ENCODE results near the gene TIMMDC1.

DNA sequence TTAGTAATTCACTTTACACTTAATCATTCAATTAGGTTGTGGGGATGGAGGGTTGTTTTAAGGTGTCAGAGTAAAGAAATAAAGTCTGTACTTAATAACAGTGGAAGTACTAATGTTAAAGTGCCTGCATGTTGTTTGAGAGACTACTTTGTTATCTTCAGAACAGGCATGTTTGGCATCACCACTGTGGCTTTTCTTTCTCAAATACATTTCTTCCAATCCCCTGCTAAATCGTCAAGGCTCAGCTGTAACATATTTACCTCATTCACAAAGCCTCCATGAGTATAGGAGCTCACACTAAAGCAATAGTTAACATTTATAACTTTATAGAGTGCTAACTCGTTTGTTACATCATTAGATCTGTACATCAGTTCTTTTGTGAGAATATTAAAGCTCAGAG lies 2.6 kb downstream of the TIMMDC1 start:
- TF ChIP-seq, protein P1, sequence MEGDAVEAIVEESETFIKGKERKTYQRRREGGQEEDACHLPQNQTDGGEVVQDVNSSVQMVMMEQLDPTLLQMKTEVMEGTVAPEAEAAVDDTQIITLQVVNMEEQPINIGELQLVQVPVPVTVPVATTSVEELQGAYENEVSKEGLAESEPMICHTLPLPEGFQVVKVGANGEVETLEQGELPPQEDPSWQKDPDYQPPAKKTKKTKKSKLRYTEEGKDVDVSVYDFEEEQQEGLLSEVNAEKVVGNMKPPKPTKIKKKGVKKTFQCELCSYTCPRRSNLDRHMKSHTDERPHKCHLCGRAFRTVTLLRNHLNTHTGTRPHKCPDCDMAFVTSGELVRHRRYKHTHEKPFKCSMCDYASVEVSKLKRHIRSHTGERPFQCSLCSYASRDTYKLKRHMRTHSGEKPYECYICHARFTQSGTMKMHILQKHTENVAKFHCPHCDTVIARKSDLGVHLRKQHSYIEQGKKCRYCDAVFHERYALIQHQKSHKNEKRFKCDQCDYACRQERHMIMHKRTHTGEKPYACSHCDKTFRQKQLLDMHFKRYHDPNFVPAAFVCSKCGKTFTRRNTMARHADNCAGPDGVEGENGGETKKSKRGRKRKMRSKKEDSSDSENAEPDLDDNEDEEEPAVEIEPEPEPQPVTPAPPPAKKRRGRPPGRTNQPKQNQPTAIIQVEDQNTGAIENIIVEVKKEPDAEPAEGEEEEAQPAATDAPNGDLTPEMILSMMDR (conservative IDR thresholded peaks at IDR 0.05): no peak
- no peak for TF ChIP-seq ZFX (IDR thresholded peaks at IDR 0.05)

Data from C4-2B (cell line).